Hepatocyte (in vitro differentiated cells): ENCODE results near the gene SLC35A3.

Experiments
- EZH2 ChIP-seq: fragments of 200-600 bp; sonication (generic); IDR thresholded peaks from 2 replicates; pipeline ENCODE4 v1.6.1; 2016; ENCODE audit warnings: antibody characterized with exemption, mild to moderate bottlenecking, borderline replicate concordance
- TF ChIP-seq, protein P1 (sequence below): fragments of 200-600 bp; sonication (generic); IDR thresholded peaks from 2 replicates; pipeline ENCODE4 v1.5.1; 2016; ENCODE audit warnings: antibody characterized with exemption, mild to moderate bottlenecking; ENCODE audit not compliant: poor library complexity

DNA sequence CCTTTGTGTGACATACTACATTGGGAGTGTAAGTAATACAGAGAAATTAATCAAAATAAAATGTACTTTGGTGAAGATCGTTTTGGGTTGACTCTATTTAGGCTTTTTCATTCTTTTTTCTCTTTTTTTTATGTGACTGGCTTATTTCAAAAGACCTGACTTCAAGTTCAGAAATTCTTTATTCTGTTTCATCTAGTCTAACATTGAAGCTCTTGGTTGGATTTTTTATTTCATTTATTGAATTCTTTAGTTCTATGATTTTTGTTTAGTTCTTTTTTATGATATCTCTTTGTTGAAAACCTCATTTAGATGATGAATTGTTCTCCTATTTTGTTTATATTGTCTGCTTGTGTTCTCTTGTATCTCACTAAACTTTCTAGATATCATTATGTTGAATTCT is 35.6 kb downstream of the SLC35A3 start:
- TF ChIP-seq, protein P1, sequence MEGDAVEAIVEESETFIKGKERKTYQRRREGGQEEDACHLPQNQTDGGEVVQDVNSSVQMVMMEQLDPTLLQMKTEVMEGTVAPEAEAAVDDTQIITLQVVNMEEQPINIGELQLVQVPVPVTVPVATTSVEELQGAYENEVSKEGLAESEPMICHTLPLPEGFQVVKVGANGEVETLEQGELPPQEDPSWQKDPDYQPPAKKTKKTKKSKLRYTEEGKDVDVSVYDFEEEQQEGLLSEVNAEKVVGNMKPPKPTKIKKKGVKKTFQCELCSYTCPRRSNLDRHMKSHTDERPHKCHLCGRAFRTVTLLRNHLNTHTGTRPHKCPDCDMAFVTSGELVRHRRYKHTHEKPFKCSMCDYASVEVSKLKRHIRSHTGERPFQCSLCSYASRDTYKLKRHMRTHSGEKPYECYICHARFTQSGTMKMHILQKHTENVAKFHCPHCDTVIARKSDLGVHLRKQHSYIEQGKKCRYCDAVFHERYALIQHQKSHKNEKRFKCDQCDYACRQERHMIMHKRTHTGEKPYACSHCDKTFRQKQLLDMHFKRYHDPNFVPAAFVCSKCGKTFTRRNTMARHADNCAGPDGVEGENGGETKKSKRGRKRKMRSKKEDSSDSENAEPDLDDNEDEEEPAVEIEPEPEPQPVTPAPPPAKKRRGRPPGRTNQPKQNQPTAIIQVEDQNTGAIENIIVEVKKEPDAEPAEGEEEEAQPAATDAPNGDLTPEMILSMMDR: no peak
- TF ChIP-seq EZH2: no peak
